Measurements from ENCODE around the gene TRIM26.
A peak's percentile ranks its signal among the peaks of the same experiment; 100 is the strongest.

The TRIM26 gene, protein sequence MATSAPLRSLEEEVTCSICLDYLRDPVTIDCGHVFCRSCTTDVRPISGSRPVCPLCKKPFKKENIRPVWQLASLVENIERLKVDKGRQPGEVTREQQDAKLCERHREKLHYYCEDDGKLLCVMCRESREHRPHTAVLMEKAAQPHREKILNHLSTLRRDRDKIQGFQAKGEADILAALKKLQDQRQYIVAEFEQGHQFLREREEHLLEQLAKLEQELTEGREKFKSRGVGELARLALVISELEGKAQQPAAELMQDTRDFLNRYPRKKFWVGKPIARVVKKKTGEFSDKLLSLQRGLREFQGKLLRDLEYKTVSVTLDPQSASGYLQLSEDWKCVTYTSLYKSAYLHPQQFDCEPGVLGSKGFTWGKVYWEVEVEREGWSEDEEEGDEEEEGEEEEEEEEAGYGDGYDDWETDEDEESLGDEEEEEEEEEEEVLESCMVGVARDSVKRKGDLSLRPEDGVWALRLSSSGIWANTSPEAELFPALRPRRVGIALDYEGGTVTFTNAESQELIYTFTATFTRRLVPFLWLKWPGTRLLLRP

DNA sequence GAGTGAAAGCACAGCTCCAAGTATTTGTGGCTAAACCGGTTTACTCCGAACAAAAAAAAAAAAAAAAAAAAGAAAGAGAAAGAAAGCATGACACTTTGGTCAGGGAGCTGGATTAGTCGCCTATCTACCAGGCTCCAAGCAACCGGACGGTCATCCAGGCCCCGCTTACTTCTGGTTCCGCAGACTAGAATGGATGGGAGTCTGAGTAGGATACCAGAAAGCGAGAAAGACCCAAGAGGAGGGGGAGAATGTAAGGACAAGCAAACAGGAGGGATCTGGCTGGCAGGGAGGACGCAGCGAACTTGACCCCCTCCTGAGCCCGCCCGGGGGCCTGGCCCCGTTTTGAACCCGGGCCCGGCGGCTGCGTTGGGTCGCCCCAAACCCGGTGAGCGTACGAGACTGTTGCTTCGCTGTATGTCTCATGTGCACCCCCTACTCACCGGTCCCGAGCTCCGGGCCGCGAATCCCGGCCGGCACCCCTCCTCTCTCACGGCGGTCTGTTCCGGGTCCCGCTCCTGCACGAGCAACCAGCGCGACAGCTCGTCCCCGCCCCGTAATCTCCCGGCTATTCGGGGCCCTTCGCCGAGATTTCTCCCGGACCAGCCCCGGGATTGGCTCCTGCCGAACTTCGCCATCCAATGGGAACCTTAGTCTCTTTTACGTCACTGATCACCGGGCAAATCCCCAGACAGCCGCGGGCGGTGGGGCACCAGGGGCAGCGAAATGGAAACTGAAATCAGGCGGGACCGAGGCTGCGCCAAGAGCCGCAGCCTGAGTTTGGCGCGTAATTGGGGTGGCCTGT is at the start of gene TRIM26:
TSS of gene TRIM26 (minus strand) at position 542 of the 802 bp plus-strand sequence. CDS start 14,303 bp downstream, outside the sequence.
- TF ChIP-seq, protein P1, sequence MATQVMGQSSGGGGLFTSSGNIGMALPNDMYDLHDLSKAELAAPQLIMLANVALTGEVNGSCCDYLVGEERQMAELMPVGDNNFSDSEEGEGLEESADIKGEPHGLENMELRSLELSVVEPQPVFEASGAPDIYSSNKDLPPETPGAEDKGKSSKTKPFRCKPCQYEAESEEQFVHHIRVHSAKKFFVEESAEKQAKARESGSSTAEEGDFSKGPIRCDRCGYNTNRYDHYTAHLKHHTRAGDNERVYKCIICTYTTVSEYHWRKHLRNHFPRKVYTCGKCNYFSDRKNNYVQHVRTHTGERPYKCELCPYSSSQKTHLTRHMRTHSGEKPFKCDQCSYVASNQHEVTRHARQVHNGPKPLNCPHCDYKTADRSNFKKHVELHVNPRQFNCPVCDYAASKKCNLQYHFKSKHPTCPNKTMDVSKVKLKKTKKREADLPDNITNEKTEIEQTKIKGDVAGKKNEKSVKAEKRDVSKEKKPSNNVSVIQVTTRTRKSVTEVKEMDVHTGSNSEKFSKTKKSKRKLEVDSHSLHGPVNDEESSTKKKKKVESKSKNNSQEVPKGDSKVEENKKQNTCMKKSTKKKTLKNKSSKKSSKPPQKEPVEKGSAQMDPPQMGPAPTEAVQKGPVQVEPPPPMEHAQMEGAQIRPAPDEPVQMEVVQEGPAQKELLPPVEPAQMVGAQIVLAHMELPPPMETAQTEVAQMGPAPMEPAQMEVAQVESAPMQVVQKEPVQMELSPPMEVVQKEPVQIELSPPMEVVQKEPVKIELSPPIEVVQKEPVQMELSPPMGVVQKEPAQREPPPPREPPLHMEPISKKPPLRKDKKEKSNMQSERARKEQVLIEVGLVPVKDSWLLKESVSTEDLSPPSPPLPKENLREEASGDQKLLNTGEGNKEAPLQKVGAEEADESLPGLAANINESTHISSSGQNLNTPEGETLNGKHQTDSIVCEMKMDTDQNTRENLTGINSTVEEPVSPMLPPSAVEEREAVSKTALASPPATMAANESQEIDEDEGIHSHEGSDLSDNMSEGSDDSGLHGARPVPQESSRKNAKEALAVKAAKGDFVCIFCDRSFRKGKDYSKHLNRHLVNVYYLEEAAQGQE (IDR thresholded peaks at IDR 0.05; ENCODE audit: low read depth) = no peak
- peak; percentile 36 for TF ChIP-seq ZBTB7A (IDR thresholded peaks at IDR 0.05; ENCODE audit: low read depth)
- TF ChIP-seq TCF12 (IDR thresholded peaks at IDR 0.05; ENCODE audit: low read depth) = no peak
- TF ChIP-seq TAF1 (IDR thresholded peaks at IDR 0.05; ENCODE audit: low read depth) = peak; percentile 53
- 0 out of 2 replicates have a peak, but pooled peaks have one; percentile 6 for TF ChIP-seq YY1 (IDR thresholded peaks at IDR 0.05; ENCODE audit: low read depth)
- TF ChIP-seq, protein P2, sequence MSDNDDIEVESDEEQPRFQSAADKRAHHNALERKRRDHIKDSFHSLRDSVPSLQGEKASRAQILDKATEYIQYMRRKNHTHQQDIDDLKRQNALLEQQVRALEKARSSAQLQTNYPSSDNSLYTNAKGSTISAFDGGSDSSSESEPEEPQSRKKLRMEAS (IDR thresholded peaks at IDR 0.05) = peak; percentile 77; the same call in 1 of the 2 replicates
- peak; percentile 75 for TF ChIP-seq CREB1 (IDR thresholded peaks at IDR 0.05; ENCODE audit: low read depth)
- TF ChIP-seq CEBPB (IDR thresholded peaks at IDR 0.05) = no peak
- no peak for TF ChIP-seq FOXM1 (IDR thresholded peaks at IDR 0.05; ENCODE audit: borderline replicate concordance, low read depth)
- no peak for TF ChIP-seq EP300 (IDR thresholded peaks at IDR 0.05; ENCODE audit: borderline replicate concordance)

DNA sequence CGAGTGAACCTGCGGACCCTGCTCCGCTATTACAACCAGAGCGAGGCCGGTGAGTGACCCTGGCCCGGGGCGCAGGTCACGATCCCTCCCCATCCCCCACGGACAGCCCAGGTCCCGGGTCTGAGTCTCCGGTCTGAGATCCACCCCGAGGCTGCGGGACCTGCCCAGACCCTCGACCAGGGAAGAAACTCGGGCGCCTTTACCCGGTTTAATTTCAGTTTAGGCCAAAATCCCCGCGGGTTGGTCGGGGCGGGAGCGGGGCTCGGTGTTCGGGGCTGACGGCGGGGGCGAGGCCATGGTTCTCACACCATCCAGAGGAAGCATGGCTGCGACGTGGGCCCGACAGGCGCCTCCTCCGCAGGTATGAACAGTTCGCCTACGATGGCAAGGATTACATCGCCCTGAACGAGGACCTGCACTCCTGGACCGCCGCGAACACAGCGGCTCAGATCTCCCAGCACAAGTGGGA is 46.9 kb upstream of the TRIM26 start:
- TF ChIP-seq CREB1 (IDR thresholded peaks at IDR 0.05; ENCODE audit: low read depth) (no peak), FOXM1 (IDR thresholded peaks at IDR 0.05; ENCODE audit: borderline replicate concordance, low read depth) (no peak), TEAD4 (IDR thresholded peaks at IDR 0.05) (no peak), EGR1 (IDR thresholded peaks at IDR 0.05) (no peak), NFIC (IDR thresholded peaks at IDR 0.05) (no peak), TAF1 (IDR thresholded peaks at IDR 0.05; ENCODE audit: low read depth) (no peak), CEBPB (IDR thresholded peaks at IDR 0.05) (no peak), ZBTB7A (IDR thresholded peaks at IDR 0.05; ENCODE audit: low read depth) (no peak), RAD21 (IDR thresholded peaks at IDR 0.05; ENCODE audit: low read depth) (no peak), YY1 (IDR thresholded peaks at IDR 0.05; ENCODE audit: low read depth) (no peak)
- TF ChIP-seq, protein P3, sequence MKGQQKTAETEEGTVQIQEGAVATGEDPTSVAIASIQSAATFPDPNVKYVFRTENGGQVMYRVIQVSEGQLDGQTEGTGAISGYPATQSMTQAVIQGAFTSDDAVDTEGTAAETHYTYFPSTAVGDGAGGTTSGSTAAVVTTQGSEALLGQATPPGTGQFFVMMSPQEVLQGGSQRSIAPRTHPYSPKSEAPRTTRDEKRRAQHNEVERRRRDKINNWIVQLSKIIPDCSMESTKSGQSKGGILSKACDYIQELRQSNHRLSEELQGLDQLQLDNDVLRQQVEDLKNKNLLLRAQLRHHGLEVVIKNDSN (IDR thresholded peaks at IDR 0.05) = no peak
- TF ChIP-seq, protein P1 (IDR thresholded peaks at IDR 0.05; ENCODE audit: low read depth) = no peak

DNA sequence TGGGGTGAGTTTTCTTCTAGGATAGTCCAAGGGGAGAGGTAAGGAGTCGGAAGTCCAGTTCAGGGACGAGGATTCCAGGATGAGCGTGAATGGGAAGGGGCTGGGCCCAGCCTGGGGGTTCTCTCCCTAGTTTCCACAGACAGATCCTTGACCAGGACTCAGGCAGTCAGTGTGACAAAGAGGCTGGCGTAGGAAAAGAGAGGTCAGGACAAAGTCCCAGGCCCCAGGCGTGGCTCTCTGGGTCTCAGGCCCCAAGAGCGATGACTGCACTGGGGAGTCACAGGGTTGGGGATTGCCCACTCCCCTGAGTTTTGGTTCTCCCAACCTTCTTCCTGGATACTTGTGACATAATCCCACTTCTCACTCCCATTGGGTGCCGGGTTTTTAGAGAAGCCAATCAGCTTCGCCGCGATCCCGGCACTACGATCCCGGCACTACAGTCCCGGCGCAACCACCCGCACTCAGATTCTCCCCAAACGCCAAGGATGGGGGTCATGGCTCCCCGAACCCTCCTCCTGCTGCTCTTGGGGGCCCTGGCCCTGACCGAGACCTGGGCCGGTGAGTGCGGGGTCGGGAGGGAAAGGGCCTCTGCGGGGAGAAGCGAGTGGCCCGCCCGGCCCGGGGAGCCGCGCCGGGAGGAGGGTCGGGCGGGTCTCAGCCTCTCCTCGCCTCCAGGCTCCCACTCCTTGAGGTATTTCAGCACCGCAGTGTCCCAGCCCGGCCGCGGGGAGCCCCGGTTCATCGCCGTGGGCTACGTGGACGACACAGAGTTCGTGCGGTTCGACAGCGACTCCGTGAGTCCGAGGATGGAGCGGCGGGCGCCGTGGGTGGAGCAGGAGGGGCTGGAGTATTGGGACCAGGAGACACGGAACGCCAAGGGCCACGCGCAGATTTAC is 46.2 kb upstream of the TRIM26 start:
- TF ChIP-seq RAD21 (IDR thresholded peaks at IDR 0.05; ENCODE audit: low read depth) (peak; percentile 20; the same call in 1 of the 2 replicates), CREB1 (IDR thresholded peaks at IDR 0.05; ENCODE audit: low read depth) (peak; percentile 62), TCF12 (IDR thresholded peaks at IDR 0.05; ENCODE audit: low read depth) (no peak)

DNA sequence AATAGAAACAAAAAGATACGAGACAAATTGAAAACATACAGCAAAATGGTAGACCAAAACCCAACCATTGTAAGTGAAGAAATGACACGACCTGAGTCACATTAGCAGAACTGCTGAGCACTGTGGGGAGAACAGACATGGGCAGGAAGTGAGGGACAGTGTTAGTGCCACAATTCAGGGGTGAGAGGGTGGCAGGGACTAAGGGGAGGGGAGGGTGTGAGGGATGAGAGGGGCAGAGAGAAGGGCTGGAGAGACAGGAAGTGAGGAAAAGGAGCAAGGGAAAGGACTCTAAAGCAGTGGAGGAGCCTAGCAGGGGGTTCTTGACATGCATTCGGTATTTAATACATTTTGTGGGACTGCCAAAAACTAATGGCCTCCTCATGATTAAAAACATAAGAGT is 45.0 kb upstream of the TRIM26 start:
- TF ChIP-seq YY1 (IDR thresholded peaks at IDR 0.05; ENCODE audit: low read depth) (no peak), CREB1 (IDR thresholded peaks at IDR 0.05; ENCODE audit: low read depth) (no peak), RAD21 (IDR thresholded peaks at IDR 0.05; ENCODE audit: low read depth) (no peak), TEAD4 (IDR thresholded peaks at IDR 0.05) (no peak), EP300 (IDR thresholded peaks at IDR 0.05; ENCODE audit: borderline replicate concordance) (no peak), NFIC (IDR thresholded peaks at IDR 0.05) (no peak), CEBPB (IDR thresholded peaks at IDR 0.05) (no peak), ZBTB7A (IDR thresholded peaks at IDR 0.05; ENCODE audit: low read depth) (no peak), TAF1 (IDR thresholded peaks at IDR 0.05; ENCODE audit: low read depth) (no peak)
- TF ChIP-seq, protein P3 (IDR thresholded peaks at IDR 0.05) = no peak
- TF ChIP-seq, protein P2 (IDR thresholded peaks at IDR 0.05) = no peak
- TF ChIP-seq, protein P1 (IDR thresholded peaks at IDR 0.05; ENCODE audit: low read depth) = no peak

All from Ishikawa (cell line).